HFFc6 (cell line): ENCODE measurements around the gene VWA7. TPM values are rescaled to one million over a fixed set of nuclear protein-coding genes. Genes with fewer than 3 reads are reported as not detected.
A peak's percentile ranks its signal among the peaks of the same experiment; 100 is the strongest.

Experiments used
- DNase-seq: peaks from one replicate; pipeline ENCODE4 v3.0.0-alpha.2; 2018
- H3K27ac Mint-ChIP-seq: 2 replicates; pipeline ENCODE4 v1.8.0; 2020; ENCODE audit warnings: mild to moderate bottlenecking, mixed read lengths
- H3K27me3 Mint-ChIP-seq: 2 replicates; pipeline ENCODE4 v1.8.0; 2021; ENCODE audit warnings: mild to moderate bottlenecking, moderate library complexity, mixed read lengths; ENCODE audit not compliant: insufficient read depth
- H3K36me3 Mint-ChIP-seq: 2 replicates; pipeline ENCODE4 v1.8.0; 2021; ENCODE audit warnings: low read depth, mixed read lengths
- H3K4me1 Mint-ChIP-seq: 2 replicates; pipeline ENCODE4 v1.8.0; 2020; ENCODE audit warnings: low read depth, mixed read lengths
- H3K4me3 Mint-ChIP-seq: 2 replicates; pipeline ENCODE4 v1.8.0; 2020; ENCODE audit warnings: mild to moderate bottlenecking, moderate library complexity, mixed read lengths
- H3K9me3 Mint-ChIP-seq: 2 replicates; pipeline ENCODE4 v1.8.0; 2020; ENCODE audit warnings: mild to moderate bottlenecking, mixed read lengths
- total RNA-seq, 6 experiments: library from RNA; stranded (reverse); fragmentation: NEBNext Ultra II Directional; extraction: Animal tissue kit (Norgen Biotek cat#: 25700); gene quantifications; 2 replicates in 1 of 6; 3 replicates in 5 of 6; pipeline ENCODE4 v1.2.3, GENCODE V29; 2021
- TF ChIP-seq, protein P1 (sequence below): fragments of 200-600 bp; sonication (generic); IDR thresholded peaks from 2 replicates; pipeline ENCODE4 v1.5.0; 2021; ENCODE audit warnings: antibody characterized with exemption, mild to moderate bottlenecking

The VWA7 gene
- total RNA-seq, 6 experiments from 2014 or later: 0.24 to 0.83 (median 0.64) TPM

DNA sequence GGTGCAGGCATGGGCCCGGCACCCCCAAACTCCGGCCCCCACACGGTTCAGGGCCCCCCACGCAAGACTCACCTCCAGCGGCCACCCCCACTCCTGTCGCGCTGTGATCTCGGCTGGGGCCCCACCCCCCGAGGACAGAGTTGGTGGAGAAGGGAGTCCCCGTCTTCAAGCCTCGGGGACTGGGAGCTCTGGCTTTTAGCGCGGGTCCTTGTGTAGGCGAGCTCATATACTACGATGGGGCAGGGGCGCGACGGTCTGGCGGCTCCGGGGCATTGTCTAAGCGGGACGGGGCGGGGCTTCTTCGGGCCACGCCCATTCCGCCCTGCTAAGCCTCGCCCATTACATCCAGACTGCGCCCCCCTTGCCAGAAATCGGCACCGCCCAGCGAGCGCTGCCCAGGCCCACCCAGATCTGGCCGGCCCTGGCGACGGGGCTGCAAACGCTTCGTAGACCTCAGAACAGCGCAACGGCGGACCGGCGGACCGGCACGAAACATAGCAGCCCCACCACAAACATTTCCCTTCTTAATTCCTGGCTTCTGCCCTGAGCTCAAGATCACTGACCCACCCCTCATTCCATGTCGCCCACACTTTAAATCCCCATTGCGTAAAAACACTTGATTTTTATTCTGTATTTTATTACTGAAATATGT is 47.0 kb downstream of the VWA7 start:
- peak overlapping the region; percentile 93 for H3K4me3 Mint-ChIP-seq
- H3K36me3 Mint-ChIP-seq: peaks cover 45% of the 10 kb centered on the region
- peak overlapping the region; percentile 94 for H3K27ac Mint-ChIP-seq
- H3K9me3 Mint-ChIP-seq: no peaks in the 10 kb centered on the region
- peak; percentile 80 for DNase-seq
- H3K27me3 Mint-ChIP-seq: peaks cover 4% of the 10 kb centered on the region
- TF ChIP-seq, protein P1, sequence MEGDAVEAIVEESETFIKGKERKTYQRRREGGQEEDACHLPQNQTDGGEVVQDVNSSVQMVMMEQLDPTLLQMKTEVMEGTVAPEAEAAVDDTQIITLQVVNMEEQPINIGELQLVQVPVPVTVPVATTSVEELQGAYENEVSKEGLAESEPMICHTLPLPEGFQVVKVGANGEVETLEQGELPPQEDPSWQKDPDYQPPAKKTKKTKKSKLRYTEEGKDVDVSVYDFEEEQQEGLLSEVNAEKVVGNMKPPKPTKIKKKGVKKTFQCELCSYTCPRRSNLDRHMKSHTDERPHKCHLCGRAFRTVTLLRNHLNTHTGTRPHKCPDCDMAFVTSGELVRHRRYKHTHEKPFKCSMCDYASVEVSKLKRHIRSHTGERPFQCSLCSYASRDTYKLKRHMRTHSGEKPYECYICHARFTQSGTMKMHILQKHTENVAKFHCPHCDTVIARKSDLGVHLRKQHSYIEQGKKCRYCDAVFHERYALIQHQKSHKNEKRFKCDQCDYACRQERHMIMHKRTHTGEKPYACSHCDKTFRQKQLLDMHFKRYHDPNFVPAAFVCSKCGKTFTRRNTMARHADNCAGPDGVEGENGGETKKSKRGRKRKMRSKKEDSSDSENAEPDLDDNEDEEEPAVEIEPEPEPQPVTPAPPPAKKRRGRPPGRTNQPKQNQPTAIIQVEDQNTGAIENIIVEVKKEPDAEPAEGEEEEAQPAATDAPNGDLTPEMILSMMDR: peak; percentile 10; the same call in 1 of the 2 replicates
- peaks cover 51% of the 10 kb centered on the region for H3K4me1 Mint-ChIP-seq

DNA sequence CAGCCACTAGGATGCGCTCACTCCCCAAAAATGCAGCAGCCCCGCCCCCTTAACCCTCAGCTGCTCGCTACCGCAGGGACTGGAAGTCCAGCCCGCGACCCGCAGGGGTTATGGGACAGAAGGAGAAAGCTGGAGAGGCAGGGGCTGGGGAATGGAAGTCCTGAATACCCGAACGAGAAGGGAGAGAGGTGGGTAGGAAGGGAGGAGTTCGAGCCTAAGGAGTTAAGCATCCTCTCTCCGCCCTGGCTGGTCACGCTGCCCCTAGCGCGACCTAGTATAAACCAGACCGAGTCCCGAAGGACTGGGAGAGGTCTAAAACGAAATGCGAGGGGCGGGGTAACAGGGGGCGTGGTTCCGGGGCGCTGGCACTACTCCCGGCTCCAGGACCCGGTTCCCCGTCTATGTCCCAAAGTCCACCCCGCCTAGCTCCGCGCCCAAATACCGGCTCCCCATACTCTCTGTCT is 47.6 kb downstream of the VWA7 start:
- Mint-ChIP-seq H3K9me3 (no peaks in the 10 kb centered on the region), H3K4me1 (peaks cover 51% of the 10 kb centered on the region), H3K27me3 (peaks cover 4% of the 10 kb centered on the region), H3K36me3 (peaks cover 40% of the 10 kb centered on the region), H3K4me3 (peak overlapping the region; percentile 93), H3K27ac (peak overlapping the region; percentile 94)
- peak; percentile 85 for DNase-seq
- TF ChIP-seq, protein P1: peak; percentile 75; the same call in 1 of the 2 replicates

DNA sequence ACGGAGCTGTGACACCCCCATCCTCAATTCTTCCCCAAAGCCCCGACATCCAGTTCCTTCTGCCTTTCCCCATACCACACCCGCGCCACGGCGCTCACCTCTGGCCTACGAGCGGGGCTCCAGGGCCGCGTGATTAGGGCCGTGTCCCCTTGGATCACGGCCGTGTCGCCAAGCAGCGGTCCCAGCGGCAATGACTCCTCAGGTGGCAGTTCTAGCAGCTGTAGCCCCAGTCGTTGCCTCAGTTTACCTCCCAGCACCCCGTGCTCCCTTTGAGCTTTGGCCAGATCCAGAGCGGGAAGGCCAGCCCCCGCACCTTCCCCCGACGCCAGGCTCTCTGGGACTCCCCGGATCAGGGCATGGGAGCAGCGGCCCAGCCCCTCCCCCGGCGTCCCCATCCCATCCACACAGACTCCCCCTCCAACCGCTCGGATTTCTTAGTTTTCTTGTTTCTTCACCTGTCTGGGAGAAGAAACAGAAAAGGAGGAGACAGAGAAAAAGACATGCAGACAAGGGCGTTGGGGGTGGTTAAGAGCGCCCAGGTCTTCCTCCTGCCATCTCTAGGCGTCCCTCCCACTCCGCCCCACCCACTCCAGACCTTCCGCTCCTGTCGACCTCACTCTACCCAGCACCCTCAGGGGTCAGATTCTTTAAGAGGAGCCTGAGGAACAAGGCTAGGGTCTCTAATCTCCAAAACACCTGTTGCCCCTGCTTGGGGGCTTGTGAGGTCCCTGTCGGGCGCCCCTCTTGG is 48.2 kb downstream of the VWA7 start, which contains the start of gene DDAH2:
TSS of gene DDAH2 (minus strand) at position 533 of the 748 bp plus-strand sequence. CDS start at position 395, 138 bp downstream.
- DNase-seq: no peak
- TF ChIP-seq, protein P1: no peak; the same call in 1 of the 2 replicates
- peak within 1 kb of the TSS; percentile 94 for H3K27ac Mint-ChIP-seq
- peaks cover 46% of the 10 kb centered on the region for H3K4me1 Mint-ChIP-seq
- no peaks in the 10 kb centered on the region for H3K9me3 Mint-ChIP-seq
- peaks cover 34% of the 10 kb centered on the region for H3K36me3 Mint-ChIP-seq
- peak within 1 kb of the TSS; percentile 93 for H3K4me3 Mint-ChIP-seq
- peaks cover 4% of the 10 kb centered on the region for H3K27me3 Mint-ChIP-seq

- DNase-seq: no peak
- H3K9me3 Mint-ChIP-seq: no peaks in the 10 kb centered on the region
- peaks cover 36% of the 10 kb centered on the region for H3K4me1 Mint-ChIP-seq
- no peak overlapping the region for H3K27ac Mint-ChIP-seq
- H3K27me3 Mint-ChIP-seq: peaks cover 6% of the 10 kb centered on the region
- H3K36me3 Mint-ChIP-seq: peaks cover 24% of the 10 kb centered on the region
- H3K4me3 Mint-ChIP-seq: peak overlapping the region; percentile 93
- TF ChIP-seq, protein P1: no peak
These were observed 49.1 kb downstream of the VWA7 start for GRCh38 chr6:31727717-31728671.
